Measurements from ENCODE around the gene CHCHD5.
"Not testable (repeated sequence)": the region's sequence is repeated elsewhere in the genome, so short reads cannot be mapped to it uniquely, and the experiment has no call there.

Gene CHCHD5

GRCh38 chr2:112605926-112606325 is 21.5 kb downstream of the CHCHD5 start:
- no peaks in the 10 kb centered on the region for H3K4me1 ChIP-seq (ENCODE audit: low read length)

GRCh38 chr2:112606547-112606946 is 22.1 kb downstream of the CHCHD5 start:
- H3K4me3 ChIP-seq (ENCODE audit: low read length) = no peak overlapping the region
- H3K27me3 ChIP-seq (replicated peaks; ENCODE audit: insufficient read depth, low read length) = no peaks in the 10 kb centered on the region
- TF ChIP-seq EZH2 (optimal IDR thresholded peaks at IDR 0.05; ENCODE audit: low read depth, low read length) (no peak), EZH2phosphoT487 (IDR thresholded peaks at IDR 0.05; ENCODE audit: low read length) (no peak), CTCF (IDR thresholded peaks at IDR 0.05; ENCODE audit: low read length) (no peak)
- no peak for DNase-seq
- H3K4me2 ChIP-seq (ENCODE audit: low read depth, low read length) = no peak overlapping the region
- H3F3A ChIP-seq (ENCODE audit: insufficient read depth, low read length) = no peaks in the 10 kb centered on the region
- H3K9me3 ChIP-seq (replicated peaks; ENCODE audit: insufficient read depth, low read length) = no peaks in the 10 kb centered on the region
- H3K79me2 ChIP-seq (ENCODE audit: low read length) = no peaks in the 10 kb centered on the region
- H4K20me1 ChIP-seq (ENCODE audit: insufficient read depth, low read length) = no peaks in the 10 kb centered on the region
- H2AFZ ChIP-seq (ENCODE audit: low read length) = no peak overlapping the region
- H3K36me3 ChIP-seq (replicated peaks; ENCODE audit: insufficient read depth, low read length) = no peaks in the 10 kb centered on the region
- H3K9me2 ChIP-seq (replicated peaks; ENCODE audit: insufficient read depth, low read length) = no peaks in the 10 kb centered on the region
- no peak overlapping the region for H3K27ac ChIP-seq (ENCODE audit: low read length)
- no peak overlapping the region for H3K9ac ChIP-seq (ENCODE audit: low read length)
- H3K4me1 ChIP-seq (ENCODE audit: low read length) = no peaks in the 10 kb centered on the region

More at GRCh38 chr2:112605926-112606325, 21.5 kb downstream of the CHCHD5 start:
- Histone ChIP-seq H3K4me2 (ENCODE audit: low read depth, low read length) (no peak overlapping the region), H3K9me3 (replicated peaks; ENCODE audit: insufficient read depth, low read length) (no peaks in the 10 kb centered on the region), H2AFZ (ENCODE audit: low read length) (no peak overlapping the region), H3K27ac (ENCODE audit: low read length) (no peak overlapping the region), H4K20me1 (ENCODE audit: insufficient read depth, low read length) (no peaks in the 10 kb centered on the region), H3K36me3 (replicated peaks; ENCODE audit: insufficient read depth, low read length) (no peaks in the 10 kb centered on the region), H3K9ac (ENCODE audit: low read length) (no peak overlapping the region), H3F3A (ENCODE audit: insufficient read depth, low read length) (no peaks in the 10 kb centered on the region), H3K27me3 (replicated peaks; ENCODE audit: insufficient read depth, low read length) (no peaks in the 10 kb centered on the region), H3K4me3 (ENCODE audit: low read length) (no peak overlapping the region), H3K9me2 (replicated peaks; ENCODE audit: insufficient read depth, low read length) (no peaks in the 10 kb centered on the region), H3K79me2 (ENCODE audit: low read length) (no peaks in the 10 kb centered on the region)
- DNase-seq = no peak
- TF ChIP-seq EZH2phosphoT487 (IDR thresholded peaks at IDR 0.05; ENCODE audit: low read length) = no peak
- no peak for TF ChIP-seq EZH2 (optimal IDR thresholded peaks at IDR 0.05; ENCODE audit: low read depth, low read length)

- Histone ChIP-seq H3K4me3 (ENCODE audit: low read length) (no peak overlapping the region), H3K9me2 (replicated peaks; ENCODE audit: insufficient read depth, low read length) (no peaks in the 10 kb centered on the region), H3K27me3 (replicated peaks; ENCODE audit: insufficient read depth, low read length) (no peaks in the 10 kb centered on the region), H3K4me1 (ENCODE audit: low read length) (no peaks in the 10 kb centered on the region), H3K4me2 (ENCODE audit: low read depth, low read length) (no peak overlapping the region), H2AFZ (ENCODE audit: low read length) (no peak overlapping the region), H3K79me2 (ENCODE audit: low read length) (no peaks in the 10 kb centered on the region), H3K9me3 (replicated peaks; ENCODE audit: insufficient read depth, low read length) (no peaks in the 10 kb centered on the region), H3K9ac (ENCODE audit: low read length) (no peak overlapping the region), H4K20me1 (ENCODE audit: insufficient read depth, low read length) (no peaks in the 10 kb centered on the region), H3K27ac (ENCODE audit: low read length) (no peak overlapping the region), H3K36me3 (replicated peaks; ENCODE audit: insufficient read depth, low read length) (no peaks in the 10 kb centered on the region), H3F3A (ENCODE audit: insufficient read depth, low read length) (no peaks in the 10 kb centered on the region)
- DNase-seq = no peak
- TF ChIP-seq CTCF (IDR thresholded peaks at IDR 0.05; ENCODE audit: low read length) = no peak
- no peak for TF ChIP-seq EZH2phosphoT487 (IDR thresholded peaks at IDR 0.05; ENCODE audit: low read length)
- TF ChIP-seq EZH2 (optimal IDR thresholded peaks at IDR 0.05; ENCODE audit: low read depth, low read length) = no peak
These were observed 23.4 kb downstream of the CHCHD5 start for GRCh38 chr2:112607680-112608438.

GRCh38 chr2:112609320-112609719 is 24.9 kb downstream of the CHCHD5 start:
- not testable (repeated sequence) for H3K9me2 ChIP-seq (replicated peaks; ENCODE audit: insufficient read depth, low read length); H4K20me1 ChIP-seq (ENCODE audit: insufficient read depth, low read length); H3K9ac ChIP-seq (ENCODE audit: low read length); H3F3A ChIP-seq (ENCODE audit: insufficient read depth, low read length); H3K27me3 ChIP-seq (replicated peaks; ENCODE audit: insufficient read depth, low read length); H2AFZ ChIP-seq (ENCODE audit: low read length); H3K79me2 ChIP-seq (ENCODE audit: low read length); DNase-seq; H3K4me1 ChIP-seq (ENCODE audit: low read length); H3K4me3 ChIP-seq (ENCODE audit: low read length); H3K36me3 ChIP-seq (replicated peaks; ENCODE audit: insufficient read depth, low read length); H3K27ac ChIP-seq (ENCODE audit: low read length); H3K4me2 ChIP-seq (ENCODE audit: low read depth, low read length); H3K9me3 ChIP-seq (replicated peaks; ENCODE audit: insufficient read depth, low read length)

GRCh38 chr2:112612283-112612682 is 27.9 kb downstream of the CHCHD5 start:
- H4K20me1 ChIP-seq (ENCODE audit: insufficient read depth, low read length); H3K4me3 ChIP-seq (ENCODE audit: low read length); H3K4me1 ChIP-seq (ENCODE audit: low read length); H3K27me3 ChIP-seq (replicated peaks; ENCODE audit: insufficient read depth, low read length); H3K27ac ChIP-seq (ENCODE audit: low read length); H3K9me3 ChIP-seq (replicated peaks; ENCODE audit: insufficient read depth, low read length); H3K79me2 ChIP-seq (ENCODE audit: low read length); H3K9ac ChIP-seq (ENCODE audit: low read length); H3K9me2 ChIP-seq (replicated peaks; ENCODE audit: insufficient read depth, low read length); DNase-seq; H3K4me2 ChIP-seq (ENCODE audit: low read depth, low read length); H2AFZ ChIP-seq (ENCODE audit: low read length); H3F3A ChIP-seq (ENCODE audit: insufficient read depth, low read length); H3K36me3 ChIP-seq (replicated peaks; ENCODE audit: insufficient read depth, low read length): not testable (repeated sequence)
